VCaP (cell line): Measurements from ENCODE around the gene RTKN2.

Experiments
- H3K27ac ChIP-seq: fragments of 450-650 bp; 2 replicates; pipeline ENCODE4 v1.5.1; 2017
- CTCF ChIP-seq: fragments of 450-650 bp; conservative IDR thresholded peaks from 2 replicates; pipeline ENCODE4 v1.5.1; 2017; ENCODE audit warnings: mild to moderate bottlenecking, moderate library complexity

The RTKN2 gene

DNA sequence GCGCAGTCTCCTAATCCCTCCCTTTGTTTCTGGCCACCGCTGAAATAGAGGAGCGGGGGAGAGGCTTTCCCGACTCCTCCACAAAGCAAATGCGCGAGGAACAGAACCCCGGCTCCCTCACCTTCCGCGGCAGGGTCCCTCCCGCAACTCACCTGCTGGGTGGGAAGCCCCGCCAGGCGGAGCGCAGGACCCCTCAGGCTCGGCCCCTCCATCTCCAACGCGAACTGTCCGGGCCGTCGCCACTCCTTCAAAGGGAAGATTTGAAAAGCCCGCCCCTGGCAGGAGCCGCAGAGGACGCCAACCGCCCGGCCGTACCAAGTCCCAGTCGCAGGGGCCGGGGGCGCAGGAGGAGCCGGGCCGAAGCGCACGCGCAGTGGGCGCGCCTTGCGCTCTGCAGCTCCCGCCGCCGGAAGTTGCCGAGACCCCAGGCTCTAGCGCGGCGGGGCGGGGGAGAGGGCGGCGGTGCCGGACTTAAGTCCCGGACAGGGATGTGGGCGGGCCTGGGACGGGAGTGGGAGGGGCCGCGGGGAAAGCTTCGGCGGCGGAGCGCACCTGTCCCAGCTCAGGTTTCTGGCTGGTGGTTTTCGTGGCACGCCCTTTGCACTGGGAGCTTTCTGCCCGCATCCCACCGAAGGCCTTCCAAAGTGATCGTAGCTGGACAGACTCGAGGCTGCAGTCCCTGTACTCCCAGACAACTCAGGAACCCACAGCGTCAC, at the start of gene RTKN2:
Gene RTKN2 (minus strand): TSS at position 446 of the 716 bp plus-strand sequence. CDS start 234 bp downstream, at position 212.
- H3K27ac ChIP-seq, result peak within 1 kb of the TSS; percentile 73
- no peak for TF ChIP-seq CTCF

DNA sequence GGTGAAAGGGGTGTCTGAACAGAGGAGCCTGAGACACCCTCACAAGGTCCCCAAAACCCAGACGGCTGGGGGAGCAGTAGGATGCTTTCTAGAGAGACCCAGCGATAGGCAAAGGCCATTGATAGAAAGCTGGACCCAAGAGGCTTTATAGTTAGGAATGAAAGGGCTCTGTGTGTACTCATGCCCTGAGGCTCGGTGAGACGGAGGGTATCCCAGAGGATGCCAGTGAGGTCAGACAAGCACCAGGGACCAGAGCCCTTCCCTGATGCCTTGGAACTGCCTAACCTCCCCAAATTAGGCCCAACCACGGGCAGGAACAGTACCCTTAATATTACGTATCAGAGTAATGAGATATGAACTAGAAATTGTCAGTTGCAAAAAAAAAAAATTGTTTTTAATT, 48.6 kb upstream of the RTKN2 start:
- no peak overlapping the region for H3K27ac ChIP-seq
- TF ChIP-seq CTCF, result no peak

DNA sequence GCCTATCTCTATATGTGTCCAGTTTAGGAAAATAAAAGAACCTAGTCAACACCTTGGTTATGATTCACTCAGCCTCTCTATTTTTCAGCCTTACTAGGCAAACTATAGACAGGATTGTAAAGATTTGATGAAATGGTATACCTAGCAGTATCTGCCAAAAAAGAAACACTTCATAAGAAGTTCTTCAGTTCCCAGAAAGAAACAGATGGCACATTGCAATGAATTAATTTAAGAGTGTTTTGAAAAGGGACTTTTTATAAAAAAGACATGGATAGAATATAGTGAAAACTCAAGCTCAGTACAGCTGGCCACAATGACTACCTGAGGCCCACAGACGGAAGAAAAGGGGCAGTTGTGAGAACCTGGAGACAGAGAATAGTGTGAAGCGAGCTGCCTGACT, 40.6 kb upstream of the RTKN2 start:
- no peak overlapping the region for H3K27ac ChIP-seq
- TF ChIP-seq CTCF, result no peak

DNA sequence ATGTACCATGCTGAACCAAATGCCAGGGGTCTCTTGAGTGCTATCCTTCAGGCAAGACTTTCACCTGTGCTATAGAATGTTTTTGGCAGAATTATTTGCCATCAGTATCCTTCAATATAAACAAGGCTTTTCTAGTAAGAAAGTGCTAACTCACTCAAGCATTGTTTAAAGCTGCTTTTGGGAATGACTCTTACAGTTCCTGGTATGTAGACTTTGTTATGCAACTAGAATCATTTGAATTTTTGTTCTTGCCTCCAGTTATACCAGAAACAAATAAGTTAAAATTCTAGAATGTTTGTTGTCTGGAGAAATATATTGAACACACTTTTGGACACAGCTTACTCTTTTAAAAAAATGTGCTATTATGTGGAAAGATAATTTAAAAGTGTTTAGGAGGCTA, 39.5 kb upstream of the RTKN2 start:
- H3K27ac ChIP-seq, result no peak overlapping the region
- TF ChIP-seq CTCF, result no peak

DNA sequence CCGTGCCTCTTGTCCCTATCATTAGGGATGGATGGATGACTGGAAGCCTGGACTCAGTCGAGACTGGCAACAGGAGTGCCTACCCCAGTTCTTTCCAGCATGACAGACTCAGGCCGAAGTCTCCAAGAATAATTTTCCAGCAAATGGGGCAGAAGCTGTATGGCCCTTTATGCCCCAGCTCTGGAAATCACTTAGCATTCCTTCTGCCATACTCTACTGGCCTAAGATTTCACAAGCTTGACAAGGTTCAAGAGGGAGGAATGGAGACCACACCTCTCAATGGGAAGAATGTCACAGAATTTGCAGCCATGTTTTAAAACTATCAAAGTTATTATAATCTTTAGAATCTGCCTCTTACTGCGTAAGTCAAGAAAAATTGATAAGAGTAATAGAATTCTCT, 39.0 kb upstream of the RTKN2 start:
- no peak overlapping the region for H3K27ac ChIP-seq
- no peak for TF ChIP-seq CTCF

DNA sequence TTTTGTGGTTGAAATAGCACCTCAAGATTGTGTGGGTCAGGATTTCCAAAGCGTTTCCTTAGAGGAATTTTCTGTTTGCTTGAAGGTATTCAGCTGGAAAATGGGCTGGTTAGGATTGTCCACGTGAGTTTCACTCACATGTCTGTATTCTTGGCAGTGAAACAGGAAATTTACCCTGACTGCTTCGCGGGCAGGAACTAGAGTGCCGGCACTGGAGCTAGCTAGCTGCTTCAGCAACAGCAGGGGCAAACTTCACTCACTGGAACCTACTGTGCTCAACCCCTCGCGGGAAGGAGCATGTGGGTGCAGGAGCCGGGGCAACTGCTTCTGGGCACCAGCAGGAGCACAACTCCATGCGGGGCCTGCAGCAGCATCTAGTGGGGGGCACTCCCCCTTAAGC, 38.0 kb upstream of the RTKN2 start:
- no peak overlapping the region for H3K27ac ChIP-seq
- no peak for TF ChIP-seq CTCF

DNA sequence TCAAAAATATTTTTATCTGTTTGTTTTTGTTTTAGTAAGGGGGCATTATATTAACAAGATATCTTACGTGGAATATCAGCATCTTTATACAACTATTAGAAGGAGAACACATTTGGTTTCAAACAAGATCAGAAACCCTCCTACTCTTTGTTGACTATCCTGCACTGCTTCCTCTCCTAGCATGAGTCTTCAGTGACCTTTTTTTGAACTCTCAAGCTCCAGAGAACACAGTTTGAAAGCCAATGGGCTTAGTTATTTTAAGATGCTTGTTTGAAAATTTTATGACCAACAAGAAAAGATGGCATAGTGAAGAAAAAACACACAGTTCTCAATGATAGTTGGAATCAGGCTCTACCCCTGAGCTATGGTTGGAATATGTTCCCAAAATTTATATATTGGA, 37.2 kb upstream of the RTKN2 start:
- H3K27ac ChIP-seq, result no peak overlapping the region
- no peak for TF ChIP-seq CTCF
